22Rv1 (cell line): ENCODE results near the gene DSP.

Experiments
- CTCF ChIP-seq: fragments of 450-650 bp; IDR thresholded peaks from 2 replicates; pipeline ENCODE4 v1.5.1; 2017; ENCODE audit warnings: mild to moderate bottlenecking
- ZFX ChIP-seq: fragments of 450-650 bp; IDR thresholded peaks from 2 replicates; pipeline ENCODE4 v1.6.1; 2017; ENCODE audit warnings: antibody characterized with exemption, borderline replicate concordance

GRCh38 chr6:7496266-7496875, 45.1 kb upstream of the DSP start:
- TF ChIP-seq CTCF (no peak), ZFX (no peak)
